Uterus (tissue), 4 donors: ENCODE measurements around the gene IL22RA1. TPM values are rescaled to one million over a fixed set of nuclear protein-coding genes. Genes with fewer than 3 reads are reported as not detected.

Experiments
- DNase-seq, 2 donors: peaks; one replicate each; pipeline ENCODE4 v3.0.0-alpha.2; 2019 to 2020
- H3K27ac ChIP-seq, 2 donors: fragments of 200-600 bp; sonication (generic); 1 replicate in 1 of 2; 2 replicates in 1 of 2; pipeline ENCODE4 v1.5.1; 2016 to 2018
- H3K27me3 ChIP-seq, 2 donors: fragments of 200-600 bp; sonication (generic); one replicate each; pipeline ENCODE4 v1.5.1; 2018 to 2019; ENCODE audit warnings: control low read depth in 1 of 2
- H3K36me3 ChIP-seq, 2 donors: fragments of 200-600 bp; sonication (generic); one replicate each; pipeline ENCODE4 v1.5.1; 2019; ENCODE audit warnings: control low read depth in 1 of 2
- H3K4me1 ChIP-seq, 2 donors: fragments of 200-600 bp; sonication (generic); one replicate each; pipeline ENCODE4 v1.5.1; 2018 to 2019; ENCODE audit warnings: control low read depth in 1 of 2
- H3K4me3 ChIP-seq, 2 donors: fragments of 200-600 bp; sonication (generic); 1 replicate in 1 of 2; 2 replicates in 1 of 2; pipeline ENCODE4 v1.5.1; 2018 to 2019; ENCODE audit warnings: mild to moderate bottlenecking in 1 of 2
- H3K9me3 ChIP-seq, 2 donors: fragments of 200-600 bp; sonication (generic); one replicate each; pipeline ENCODE4 v1.5.1; 2019; ENCODE audit warnings: control low read depth in 1 of 2
- CTCF ChIP-seq, 4 experiments: fragments of 200-600 bp in 2 of 4; fragments of 450-650 bp in 2 of 4; sonication (generic) in 2 of 4; IDR thresholded peaks; one replicate each; pipeline ENCODE4 v1.5.1; 2016 to 2019; ENCODE audit warnings: antibody characterized with exemption in 4 of 4, mild to moderate bottlenecking in 2 of 4, moderate library complexity in 1 of 4
- POLR2A ChIP-seq, 2 donors: fragments of 450-650 bp; IDR thresholded peaks; one replicate each; pipeline ENCODE4 v1.6.1; 2016; ENCODE audit warnings: antibody characterized with exemption in 2 of 2, mild to moderate bottlenecking in 1 of 2, moderate library complexity in 1 of 2
- intact Hi-C: fragments of 100-400 bp; cut with DNase I; formaldehyde crosslinking; loops from one replicate; pipeline ENCODE4 v1.15.1; 2023; ENCODE audit warnings: low total_unique reads
- total RNA-seq, 4 donors: library from RNA; depleted of rRNA in 3 of 4; stranded (reverse); fragments of >200 nt in 3 of 4; gene quantifications; one replicate each; pipeline versions ENCODE4 v1.1.0 to v1.2.4, GENCODE V29; 2014 to 2023
- donor health status: DM: yes; HTN: yes; CAD: no.

The IL22RA1 gene
- total RNA-seq, 4 donors from 2014 or later: 0.21 to 0.37 TPM; not detected in 2

- no peak overlapping the region for H3K27ac ChIP-seq
- intact Hi-C loops: no loop called here
- DNase-seq: no peak
These were observed 49.2 kb downstream of the IL22RA1 start for GRCh38 chr1:24093732-24094131.

GRCh38 chr1:24092979-24093378, 50.0 kb downstream of the IL22RA1 start:
- Histone ChIP-seq H3K9me3 (no peaks in the 10 kb centered on the region), H3K36me3 (no peaks in the 10 kb centered on the region), H3K27ac (no peak overlapping the region), H3K4me3 (no peak overlapping the region), H3K27me3 (no peaks in the 10 kb centered on the region), H3K4me1 (no peaks in the 10 kb centered on the region)
- TF ChIP-seq POLR2A (IDR thresholded peaks at IDR 0.05) (no peak), CTCF (IDR thresholded peaks at IDR 0.05) (no peak)
- intact Hi-C loops: no loop called here
- no peak for DNase-seq

More at GRCh38 chr1:24093732-24094131, 49.2 kb downstream of the IL22RA1 start:
- TF ChIP-seq CTCF (IDR thresholded peaks at IDR 0.05) (no peak), POLR2A (IDR thresholded peaks at IDR 0.05) (no peak)
- Histone ChIP-seq H3K4me3 (no peak overlapping the region), H3K9me3 (no peaks in the 10 kb centered on the region), H3K27me3 (no peaks in the 10 kb centered on the region), H3K36me3 (no peaks in the 10 kb centered on the region), H3K4me1 (no peaks in the 10 kb centered on the region)

- TF ChIP-seq POLR2A (IDR thresholded peaks at IDR 0.05): no peak
- TF ChIP-seq CTCF (IDR thresholded peaks at IDR 0.05): no peak
- Histone ChIP-seq H3K27ac (no peak overlapping the region), H3K9me3 (no peaks in the 10 kb centered on the region), H3K27me3 (no peaks in the 10 kb centered on the region), H3K36me3 (no peaks in the 10 kb centered on the region), H3K4me3 (no peak overlapping the region), H3K4me1 (no peaks in the 10 kb centered on the region)
- intact Hi-C loops: no loop called here
- no peak for DNase-seq
These were observed 50.9 kb downstream of the IL22RA1 start for GRCh38 chr1:24091971-24092482.

GRCh38 chr1:24090736-24091135, 52.2 kb downstream of the IL22RA1 start:
- no peak for DNase-seq
- no peak for TF ChIP-seq POLR2A (IDR thresholded peaks at IDR 0.05)
- no peak for TF ChIP-seq CTCF (IDR thresholded peaks at IDR 0.05)
- Histone ChIP-seq H3K4me3 (no peak overlapping the region), H3K27ac (no peak overlapping the region), H3K36me3 (no peaks in the 10 kb centered on the region), H3K9me3 (no peaks in the 10 kb centered on the region), H3K4me1 (no peaks in the 10 kb centered on the region), H3K27me3 (no peaks in the 10 kb centered on the region)
- intact Hi-C loops: no loop called here

- no peaks in the 10 kb centered on the region for H3K4me1 ChIP-seq
- no peak overlapping the region for H3K27ac ChIP-seq
- no peak for DNase-seq
- no peaks in the 10 kb centered on the region for H3K36me3 ChIP-seq
- intact Hi-C loops: no loop called here
- TF ChIP-seq CTCF (IDR thresholded peaks at IDR 0.05) (no peak), POLR2A (IDR thresholded peaks at IDR 0.05) (no peak)
- no peak overlapping the region for H3K4me3 ChIP-seq
- no peaks in the 10 kb centered on the region for H3K9me3 ChIP-seq
- H3K27me3 ChIP-seq: no peaks in the 10 kb centered on the region
These were observed 53.0 kb downstream of the IL22RA1 start for GRCh38 chr1:24089743-24090555.
